Osteoblast (primary cell): ENCODE data around the gene MAPK12. TPM values are rescaled to one million over a fixed set of nuclear protein-coding genes. Genes with fewer than 3 reads are reported as not detected.

ENCODE experiments used
- DNase-seq: peaks from one replicate; pipeline ENCODE4 v3.0.0; 2011; ENCODE audit warnings: low spot score, mixed read lengths; ENCODE audit not compliant: insufficient read length; ENCODE audit errors: missing footprints
- H2AFZ ChIP-seq: 2 replicates; pipeline ENCODE4 v1.6.0; 2011; ENCODE audit warnings: mild to moderate bottlenecking, low read length
- H3K27ac ChIP-seq: 2 replicates; pipeline ENCODE4 v1.5.1; 2011; ENCODE audit warnings: mild to moderate bottlenecking, low read depth, low read length, moderate library complexity
- H3K27me3 ChIP-seq: 2 replicates; pipeline ENCODE4 v1.6.0; 2012; ENCODE audit warnings: mild to moderate bottlenecking, control low read depth, inconsistent platforms, low read length, moderate library complexity; ENCODE audit not compliant: insufficient read depth
- H3K36me3 ChIP-seq: 2 replicates; pipeline ENCODE4 v1.5.1; 2011; ENCODE audit warnings: mild to moderate bottlenecking, low read length, control low read depth, moderate library complexity; ENCODE audit not compliant: insufficient read depth
- H3K4me1 ChIP-seq: 2 replicates; pipeline ENCODE4 v1.5.1; 2011; ENCODE audit warnings: mild to moderate bottlenecking, low read length, control low read depth, moderate library complexity; ENCODE audit not compliant: insufficient read depth
- H3K4me2 ChIP-seq: 2 replicates; pipeline ENCODE4 v1.6.0; 2011; ENCODE audit warnings: mild to moderate bottlenecking, low read length; ENCODE audit not compliant: insufficient read depth
- H3K4me3 ChIP-seq: fragments of 200-600 bp; sonication (generic); 3 replicates; pipeline ENCODE4 v1.5.1; 2012; ENCODE audit warnings: mild to moderate bottlenecking, low read length, inconsistent platforms; ENCODE audit not compliant: insufficient read depth
- H3K79me2 ChIP-seq: 2 replicates; pipeline ENCODE4 v1.6.0; 2012; ENCODE audit warnings: mild to moderate bottlenecking, low read length, control low read depth, inconsistent platforms; ENCODE audit not compliant: insufficient read depth
- H3K9me3 ChIP-seq: 2 replicates; pipeline ENCODE4 v1.5.1; 2011; ENCODE audit warnings: low read depth, low read length, control low read depth
- H4K20me1 ChIP-seq: 2 replicates; pipeline ENCODE4 v1.6.0; 2012; ENCODE audit warnings: mild to moderate bottlenecking, low read length, control low read depth; ENCODE audit not compliant: insufficient read depth
- CTCF ChIP-seq: IDR thresholded peaks from 2 replicates; pipeline ENCODE4 v1.5.1; 2011; ENCODE audit warnings: mild to moderate bottlenecking, low read depth, low read length, moderate library complexity; ENCODE audit errors: extremely low read depth
- total RNA-seq: library from RNA; depleted of rRNA; stranded (reverse); fragments of >200 nt; gene quantifications from 2 replicates; pipeline ENCODE4 v1.2.3, GENCODE V29; 2012

The MAPK12 gene
- total RNA-seq, 1 donor, result 34.0 TPM

- peaks cover 9% of the 10 kb centered on the region for H3K4me1 ChIP-seq
Measured at GRCh38 chr22:50257451-50258360, 3.8 kb downstream of the MAPK12 start.

GRCh38 chr22:50257041-50257440 lies 4.4 kb downstream of the MAPK12 start:
- Histone ChIP-seq H3K9me3 (no peaks in the 10 kb centered on the region), H3K36me3 (peaks cover 2% of the 10 kb centered on the region), H2AFZ (no peak overlapping the region), H3K4me1 (peaks cover 6% of the 10 kb centered on the region), H3K79me2 (peaks cover 15% of the 10 kb centered on the region), H3K27me3 (no peaks in the 10 kb centered on the region), H4K20me1 (peaks cover 5% of the 10 kb centered on the region), H3K4me3 (no peak overlapping the region), H3K4me2 (no peak overlapping the region), H3K27ac (no peak overlapping the region)
- no peak for DNase-seq
- TF ChIP-seq CTCF, result no peak

More at GRCh38 chr22:50257451-50258360, 3.8 kb downstream of the MAPK12 start:
- H3K36me3 ChIP-seq, result peaks cover 2% of the 10 kb centered on the region
- peaks cover 15% of the 10 kb centered on the region for H3K79me2 ChIP-seq
- H3K27ac ChIP-seq, result no peak overlapping the region
- H3K27me3 ChIP-seq, result no peaks in the 10 kb centered on the region
- no peak for DNase-seq
- TF ChIP-seq CTCF, result no peak
- no peaks in the 10 kb centered on the region for H4K20me1 ChIP-seq
- no peak overlapping the region for H3K4me3 ChIP-seq
- no peak overlapping the region for H2AFZ ChIP-seq
- H3K9me3 ChIP-seq, result no peaks in the 10 kb centered on the region
- H3K4me2 ChIP-seq, result no peak overlapping the region

GRCh38 chr22:50256258-50256862 lies 5.1 kb downstream of the MAPK12 start:
- TF ChIP-seq CTCF, result no peak
- no peak overlapping the region for H3K4me3 ChIP-seq
- no peak overlapping the region for H2AFZ ChIP-seq

GRCh38 chr22:50255607-50256006 lies 5.9 kb downstream of the MAPK12 start:
- Histone ChIP-seq H3K4me3 (no peak overlapping the region), H3K4me2 (no peak overlapping the region), H3K79me2 (peaks cover 15% of the 10 kb centered on the region), H3K27ac (no peak overlapping the region), H4K20me1 (peaks cover 8% of the 10 kb centered on the region), H2AFZ (no peak overlapping the region), H3K27me3 (no peaks in the 10 kb centered on the region), H3K36me3 (peaks cover 2% of the 10 kb centered on the region), H3K9me3 (no peaks in the 10 kb centered on the region), H3K4me1 (peaks cover 8% of the 10 kb centered on the region)
- no peak for TF ChIP-seq CTCF
- DNase-seq, result no peak

More at GRCh38 chr22:50256258-50256862, 5.1 kb downstream of the MAPK12 start:
- H3K79me2 ChIP-seq, result peaks cover 15% of the 10 kb centered on the region
- no peak for DNase-seq
- H4K20me1 ChIP-seq, result peaks cover 8% of the 10 kb centered on the region
- H3K9me3 ChIP-seq, result no peaks in the 10 kb centered on the region
- H3K4me2 ChIP-seq, result no peak overlapping the region
- no peaks in the 10 kb centered on the region for H3K27me3 ChIP-seq
- no peak overlapping the region for H3K27ac ChIP-seq
- H3K36me3 ChIP-seq, result peaks cover 2% of the 10 kb centered on the region
- H3K4me1 ChIP-seq, result peaks cover 5% of the 10 kb centered on the region
